Caki2 (cell line): ENCODE results near the gene IHH. TPM values are rescaled to one million over a fixed set of nuclear protein-coding genes. Genes with fewer than 3 reads are reported as not detected.

Source experiments
- DNase-seq: peaks from one replicate; pipeline ENCODE4 v3.0.0-alpha.2; 2015; ENCODE audit warnings: low read depth
- in situ Hi-C: cut with HindIII; loops from 2 replicates; pipeline ENCODE4 v1.10.0; 2016; ENCODE audit warnings: low sequenced_read_pairs, low pct_unique_long_range_greater_than_20kb, mixed read lengths
- total RNA-seq: library from RNA; depleted of rRNA; stranded (reverse); fragments of >200 nt; shearing (Covaris generic); gene quantifications from 2 replicates; pipeline ENCODE4 v1.2.3, GENCODE V29; 2014; ENCODE audit warnings: low replicate concordance

IHH gene
- total RNA-seq, 1 experiment from 2014 or later: not detected

DNA sequence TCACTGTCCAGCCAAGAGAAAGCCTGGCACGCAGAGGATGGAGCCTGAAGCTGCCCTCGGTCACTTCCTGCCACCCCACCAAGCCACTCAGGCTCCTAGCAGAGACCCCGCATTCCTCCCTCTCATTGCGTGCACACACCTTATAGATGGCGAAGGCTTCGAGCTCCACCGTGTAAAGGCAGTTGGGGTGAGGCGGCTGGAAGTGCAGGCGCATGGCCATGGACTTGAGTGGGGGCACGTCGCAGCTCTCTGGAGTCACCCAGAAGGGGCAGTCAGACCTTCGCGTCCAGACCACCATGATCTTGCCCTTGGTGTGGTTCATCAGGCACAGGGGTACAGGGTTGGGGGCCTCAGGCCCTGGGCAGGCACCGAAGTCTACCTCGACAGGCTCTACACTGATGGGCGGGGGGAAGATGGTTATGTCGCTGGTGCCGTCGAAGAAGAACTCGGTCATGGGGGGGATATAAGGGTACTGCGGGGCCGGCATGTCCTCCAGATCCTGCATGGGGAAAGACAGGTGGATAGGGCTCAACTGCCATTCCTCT lies 33.1 kb downstream of the IHH start:
- no peak for DNase-seq
- in situ Hi-C loops: no loop called here

DNA sequence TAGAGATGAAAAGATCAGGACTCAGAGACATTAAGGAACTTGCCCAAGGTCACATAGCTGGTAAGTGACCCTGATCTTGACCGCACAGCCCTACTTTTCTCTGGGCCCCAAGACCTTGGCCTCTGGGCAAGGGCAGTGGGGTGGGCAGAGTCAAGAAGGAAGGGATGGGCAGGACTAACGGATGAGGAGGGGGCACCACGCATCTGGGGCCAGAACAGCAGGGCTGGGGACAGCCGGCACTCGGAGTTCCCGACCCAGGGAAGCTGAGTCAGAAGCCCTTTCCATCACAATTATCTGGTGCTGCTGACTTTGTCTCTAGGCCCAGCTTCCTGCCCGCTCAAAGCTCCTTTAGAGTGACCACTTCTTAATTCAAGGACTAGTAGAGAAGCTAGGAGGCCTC lies 33.8 kb downstream of the IHH start:
- DNase-seq: no peak
- in situ Hi-C loops: no loop called here

DNA sequence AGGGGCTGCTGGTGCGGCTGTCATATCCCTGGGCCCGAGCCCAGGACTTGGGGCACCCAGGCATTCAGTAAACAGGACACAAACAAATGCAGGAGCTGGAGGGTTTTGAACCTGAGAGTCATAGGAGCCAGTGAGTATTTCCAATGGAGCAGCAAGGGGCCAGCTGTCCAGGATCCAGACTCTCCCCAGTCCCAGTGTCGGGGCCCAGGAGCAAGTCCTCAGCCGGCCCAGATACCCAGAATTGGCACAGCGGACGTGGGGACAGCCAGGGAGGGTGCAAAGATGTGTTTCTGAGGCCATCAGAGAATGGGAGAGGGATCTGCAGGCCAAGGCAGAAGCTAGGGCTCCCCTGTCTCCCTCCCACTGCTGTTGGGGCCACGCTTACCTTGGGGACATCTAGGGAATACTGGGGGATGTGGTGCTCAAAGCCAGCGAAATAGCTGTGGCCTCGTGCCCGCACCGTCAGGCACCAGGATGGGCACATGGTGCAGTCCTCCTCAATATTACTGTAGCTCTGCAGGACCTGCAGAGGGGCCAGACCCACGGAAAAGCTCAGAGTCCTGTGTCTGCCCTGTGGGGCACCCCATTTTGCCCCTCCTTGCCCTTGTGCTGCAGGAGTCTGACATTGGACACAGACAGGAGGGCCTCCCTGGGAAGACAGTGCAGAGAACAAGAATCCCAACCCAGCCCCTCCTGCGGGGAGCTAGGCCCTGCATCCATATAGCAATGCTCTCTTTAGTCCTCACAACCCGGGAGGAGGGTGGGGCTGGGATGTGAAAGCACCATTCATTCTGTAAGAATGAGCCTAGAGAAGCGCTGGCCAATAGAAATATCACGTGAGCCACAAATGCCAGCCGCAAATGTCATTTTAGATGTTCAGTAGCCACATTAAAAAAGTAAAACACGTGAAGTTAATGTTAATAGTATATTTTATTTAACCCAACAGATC lies 34.8 kb downstream of the IHH start:
- in situ Hi-C loops: no loop called here
- no peak for DNase-seq

DNA sequence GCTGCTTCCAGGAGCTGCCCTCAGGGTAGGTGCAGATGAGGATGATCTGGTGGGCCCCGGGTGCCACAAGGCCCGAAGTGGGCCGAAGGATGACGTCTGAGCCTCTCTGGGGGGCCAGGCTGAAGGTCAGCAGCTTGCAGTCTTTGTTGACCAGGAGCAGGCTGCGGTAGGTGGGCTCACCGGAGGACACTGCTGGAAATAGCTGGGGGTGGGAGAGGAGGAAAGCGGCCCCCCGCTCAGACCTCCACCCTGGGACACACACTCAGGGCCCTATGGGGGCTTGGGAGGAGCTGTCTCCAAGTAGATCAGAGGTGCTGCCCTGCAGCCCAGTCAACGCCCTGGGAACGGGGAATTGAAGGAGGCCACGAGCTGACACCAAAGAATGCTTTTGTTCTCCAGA lies 36.7 kb downstream of the IHH start:
- in situ Hi-C loops: no loop called here
- no peak for DNase-seq

DNA sequence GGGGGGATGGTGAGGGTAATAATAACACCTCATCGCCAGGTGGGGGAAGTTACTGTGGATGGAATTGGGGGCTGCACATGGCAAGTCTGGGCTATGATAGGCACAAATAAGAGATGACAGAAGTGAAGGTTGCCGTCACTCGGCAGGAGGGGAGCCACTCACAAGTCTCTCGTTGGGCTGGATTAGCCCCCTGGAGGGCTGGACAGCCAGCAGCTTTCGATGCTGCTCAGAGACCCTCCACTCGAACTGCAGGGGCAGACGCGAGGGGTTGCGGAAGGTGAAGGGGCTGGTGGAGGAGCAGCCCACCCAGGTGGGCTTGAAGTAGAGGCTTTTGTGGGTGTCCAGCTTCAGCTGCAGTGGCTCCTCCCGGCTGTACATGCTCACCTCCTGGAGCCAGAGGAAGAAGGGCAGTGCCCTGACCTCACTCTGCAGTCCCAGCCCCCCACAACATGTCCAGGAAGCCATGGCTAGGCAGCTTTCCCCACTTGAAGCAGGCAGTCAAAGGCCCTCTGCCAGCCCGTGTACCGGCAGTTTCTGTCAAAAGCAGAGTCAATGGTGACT lies 37.6 kb downstream of the IHH start:
- in situ Hi-C loops: no loop called here
- no peak for DNase-seq

DNA sequence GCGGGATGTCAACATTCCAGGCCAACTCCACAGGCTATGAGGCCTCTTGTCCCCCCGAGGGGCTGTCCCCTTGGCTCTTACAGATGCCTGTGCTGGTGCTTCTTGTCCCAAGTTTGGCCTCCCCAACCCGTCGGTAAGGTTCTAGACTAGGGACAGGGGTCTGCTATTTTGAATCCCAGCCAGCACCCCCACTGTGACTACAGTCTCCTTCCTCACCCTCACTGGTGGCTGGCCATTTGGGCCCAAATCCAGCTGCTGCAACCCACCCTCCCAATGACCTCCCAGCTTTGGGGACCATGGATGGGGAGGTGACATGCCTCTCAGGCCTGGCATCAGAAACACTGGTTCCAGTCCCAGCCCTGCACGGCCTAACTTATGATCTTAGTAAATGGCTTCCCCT lies 38.1 kb downstream of the IHH start:
- DNase-seq: no peak
- in situ Hi-C loops: no loop called here

DNA sequence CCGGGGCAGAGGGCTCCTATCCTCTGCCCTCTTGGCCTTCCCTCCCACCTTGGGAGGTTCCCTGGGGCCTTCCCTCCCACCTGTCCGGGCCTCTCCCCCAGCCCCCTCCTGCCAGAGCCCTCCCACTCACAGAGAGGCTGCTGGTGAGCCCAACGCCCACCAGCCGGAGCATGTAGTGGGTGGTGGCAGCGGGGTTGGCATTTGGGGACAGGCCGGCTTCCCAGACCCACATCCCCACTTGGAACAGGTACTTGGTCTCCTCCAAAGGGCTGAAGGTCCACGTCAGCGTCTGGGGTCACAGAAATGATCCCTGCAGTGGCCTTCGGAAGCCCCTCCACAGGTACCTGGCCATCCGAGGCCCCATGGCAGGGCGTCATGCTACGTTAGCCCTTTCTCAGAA lies 38.7 kb downstream of the IHH start:
- in situ Hi-C loops: no loop called here
- no peak for DNase-seq

DNA sequence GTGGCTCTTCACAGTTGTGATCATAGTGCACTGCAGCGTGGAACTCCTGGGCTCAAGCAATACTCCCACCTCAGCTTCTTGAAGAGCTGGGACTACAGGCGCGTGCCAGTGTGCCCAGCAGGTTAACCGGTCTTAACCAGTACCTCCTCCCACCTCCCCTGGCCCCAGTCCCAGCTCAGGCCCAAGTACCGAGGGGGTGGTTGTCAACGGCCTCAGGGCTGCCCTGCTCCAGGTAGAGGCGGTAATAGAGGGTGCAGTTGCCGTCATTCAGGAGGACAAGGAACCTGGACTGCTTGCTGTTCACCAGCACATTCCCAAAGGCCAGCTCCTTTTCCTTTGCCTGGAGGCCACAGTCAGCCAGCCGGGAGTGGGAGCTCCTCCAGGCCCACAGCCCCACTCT lies 39.1 kb downstream of the IHH start:
- DNase-seq: no peak
- in situ Hi-C loops: no loop called here

DNA sequence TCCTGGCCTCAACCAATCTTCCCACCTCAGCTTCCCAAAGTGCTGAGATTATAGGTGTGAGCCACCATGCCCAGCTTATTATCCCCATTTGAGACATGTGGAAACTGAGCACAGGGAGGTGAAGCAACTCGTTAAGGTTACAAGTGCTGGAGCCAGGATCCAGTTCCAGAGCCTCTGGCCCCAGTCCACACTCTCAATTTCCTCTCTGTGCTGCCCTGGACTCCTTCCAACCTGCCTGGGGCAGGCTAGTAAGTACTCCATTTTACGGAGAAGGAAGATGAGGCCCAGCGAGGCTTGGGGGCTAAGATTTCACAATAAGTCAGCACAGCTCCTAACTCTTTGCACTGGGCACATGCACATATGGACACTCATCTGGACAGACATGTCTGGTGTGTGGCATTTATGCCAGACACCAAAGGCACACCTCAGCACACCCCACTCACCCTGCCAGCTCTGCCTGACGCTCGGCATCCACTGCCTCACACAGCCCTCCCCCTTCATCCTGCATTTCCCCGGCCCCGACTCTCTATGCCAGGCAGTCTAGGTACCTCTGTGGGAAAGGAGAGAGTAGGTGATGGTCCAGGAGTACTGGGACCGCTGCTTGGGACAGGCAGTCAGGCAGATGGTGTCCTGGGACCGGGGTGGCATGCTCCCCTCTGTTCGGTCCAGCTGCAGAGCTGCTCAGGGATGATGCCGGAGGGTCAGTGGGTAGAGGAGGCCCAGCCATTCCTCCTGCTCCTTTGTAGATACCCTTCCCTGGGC lies 39.9 kb downstream of the IHH start:
- no peak for DNase-seq
- in situ Hi-C loops: no loop called here

DNA sequence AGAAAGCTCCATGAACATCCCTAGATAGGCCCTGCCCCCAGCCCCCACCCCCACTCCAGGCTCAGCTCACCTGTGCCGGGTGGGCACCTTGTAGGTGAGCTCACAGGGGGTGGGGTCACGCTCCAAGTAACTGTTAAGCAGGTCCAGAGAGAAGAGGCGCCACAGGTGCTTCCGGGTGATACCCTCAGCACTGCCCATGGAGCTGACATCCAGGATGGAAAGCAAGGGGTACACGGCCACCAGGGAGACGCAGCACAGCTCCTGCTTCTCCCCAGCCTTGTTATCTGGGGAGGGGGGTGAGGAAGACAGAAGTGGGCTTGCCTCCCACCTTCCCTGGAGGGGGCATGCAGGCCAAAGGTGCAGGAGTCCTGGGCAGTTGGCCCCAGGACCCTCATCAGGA lies 41.3 kb downstream of the IHH start:
- in situ Hi-C loops: no loop called here

DNA sequence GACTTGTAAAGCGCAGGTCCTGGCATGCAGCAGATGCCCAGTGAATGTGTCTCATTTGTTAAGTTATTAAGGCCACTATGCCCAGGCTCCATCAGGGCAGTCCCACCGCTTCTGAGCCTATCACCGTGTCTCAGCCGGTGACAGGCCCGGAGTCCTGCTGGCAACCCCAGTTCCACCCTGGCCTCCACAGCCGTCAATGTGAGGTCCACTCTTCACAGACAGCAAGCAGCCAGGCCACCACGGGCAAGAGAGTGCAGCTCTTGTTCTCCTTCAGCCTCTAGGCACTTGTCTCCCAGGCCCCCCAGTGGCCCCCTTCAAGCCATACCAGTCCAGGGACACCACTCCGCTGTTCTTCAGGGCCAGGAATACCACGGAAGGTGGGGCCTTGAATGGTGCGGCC lies 42.0 kb downstream of the IHH start:
- in situ Hi-C loops: no loop called here
- DNase-seq: no peak

More for the DNA sequence above, 41.3 kb downstream of the IHH start:
- DNase-seq: no peak

DNA sequence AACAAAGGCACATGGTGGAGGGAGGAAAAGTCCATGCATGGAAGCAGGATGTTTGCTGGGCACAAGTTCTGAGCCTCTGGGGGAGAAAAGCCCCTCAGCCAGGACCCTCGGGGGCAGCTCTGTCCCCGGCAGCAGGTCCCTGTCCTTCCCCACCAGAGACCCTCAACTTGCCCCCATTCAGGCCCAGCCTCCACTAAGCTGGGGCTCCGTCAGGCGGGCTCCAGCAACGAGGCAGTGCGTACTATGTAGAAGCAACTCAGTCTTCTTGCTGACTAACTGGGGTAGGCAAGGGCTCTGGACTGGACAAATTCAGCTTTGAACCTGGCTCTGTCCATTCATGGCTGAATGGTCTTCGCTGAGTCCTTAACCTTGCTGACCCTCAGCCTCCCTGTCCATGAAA lies 42.4 kb downstream of the IHH start:
- no peak for DNase-seq
- in situ Hi-C loops: no loop called here

DNA sequence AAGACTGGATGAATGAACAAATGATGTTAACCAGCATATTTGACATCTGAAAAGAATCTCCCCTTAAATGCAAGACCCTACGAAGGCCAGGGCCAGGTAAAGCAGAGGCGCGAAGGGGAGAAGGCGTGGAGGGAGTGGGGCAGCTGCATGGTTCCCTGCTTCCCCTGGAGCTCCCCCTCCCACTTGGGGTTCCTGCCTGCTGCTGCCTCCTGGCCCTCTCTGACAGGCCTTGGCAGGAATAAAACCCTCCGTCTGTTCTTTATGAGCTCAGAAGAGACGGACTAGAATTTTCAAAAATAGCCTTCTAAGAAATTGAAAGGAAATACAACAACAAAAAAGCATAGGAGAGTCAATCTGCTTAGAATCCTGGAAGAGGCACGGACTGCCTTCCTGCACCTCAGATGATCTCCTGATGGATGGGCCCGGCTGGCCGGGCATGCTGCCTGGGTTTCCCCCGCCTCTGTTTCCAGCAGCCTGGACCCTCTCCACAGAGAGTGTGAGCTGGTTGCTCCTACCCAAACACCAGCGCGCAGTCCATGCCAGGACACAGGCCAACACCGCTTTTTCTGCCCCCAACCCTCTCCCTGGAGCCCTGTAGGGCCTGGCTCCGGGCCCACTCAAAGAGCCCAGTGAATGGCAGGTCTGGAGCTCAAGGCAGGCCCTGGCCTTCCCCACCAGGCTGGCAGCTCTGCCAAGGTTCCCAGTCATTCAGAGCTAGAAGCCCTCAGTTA lies 43.4 kb downstream of the IHH start:
- in situ Hi-C loops: no loop called here
- DNase-seq: no peak

DNA sequence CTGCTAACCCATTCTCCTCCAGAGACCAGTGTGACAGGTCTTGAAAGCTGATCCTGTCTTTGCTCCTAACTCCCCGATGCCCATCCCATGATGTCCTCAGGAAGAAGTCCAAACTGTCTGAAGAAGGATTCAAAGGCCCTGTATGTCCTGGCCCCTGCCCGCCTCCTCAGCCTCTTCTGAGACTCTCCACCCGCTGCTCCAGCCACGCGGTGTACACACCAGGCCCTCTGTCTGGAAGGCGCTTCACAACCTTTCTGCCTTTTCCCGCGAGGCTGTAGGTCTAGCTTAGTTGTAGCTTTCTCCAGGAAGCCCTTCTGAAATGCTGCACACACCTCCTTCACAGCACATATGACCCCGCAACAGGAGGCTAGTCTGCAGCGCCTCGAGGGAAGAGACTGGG lies 44.0 kb downstream of the IHH start:
- in situ Hi-C loops: no loop called here

DNA sequence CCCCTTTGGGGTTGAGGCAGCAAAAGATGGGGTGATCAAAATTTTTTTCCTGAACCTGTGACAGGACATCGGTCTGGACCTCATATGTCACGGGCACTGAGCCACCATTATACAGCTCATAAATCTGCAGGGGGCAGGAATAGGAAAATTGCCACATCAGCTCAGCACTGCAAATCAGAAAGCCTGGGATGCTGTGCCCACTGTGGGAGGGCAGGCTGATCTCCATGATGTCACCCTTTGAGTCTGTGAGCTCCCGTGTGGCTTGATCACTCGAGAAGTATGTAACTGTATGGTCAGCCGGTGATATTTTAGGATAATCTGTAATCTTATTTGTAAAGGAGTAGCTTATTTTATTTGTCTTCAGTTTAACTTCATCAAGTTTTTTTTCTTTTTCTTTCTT lies 49.8 kb downstream of the IHH start:
- no peak for DNase-seq
- in situ Hi-C loops: no loop called here

More for the DNA sequence above, 44.0 kb downstream of the IHH start:
- DNase-seq: no peak

DNA sequence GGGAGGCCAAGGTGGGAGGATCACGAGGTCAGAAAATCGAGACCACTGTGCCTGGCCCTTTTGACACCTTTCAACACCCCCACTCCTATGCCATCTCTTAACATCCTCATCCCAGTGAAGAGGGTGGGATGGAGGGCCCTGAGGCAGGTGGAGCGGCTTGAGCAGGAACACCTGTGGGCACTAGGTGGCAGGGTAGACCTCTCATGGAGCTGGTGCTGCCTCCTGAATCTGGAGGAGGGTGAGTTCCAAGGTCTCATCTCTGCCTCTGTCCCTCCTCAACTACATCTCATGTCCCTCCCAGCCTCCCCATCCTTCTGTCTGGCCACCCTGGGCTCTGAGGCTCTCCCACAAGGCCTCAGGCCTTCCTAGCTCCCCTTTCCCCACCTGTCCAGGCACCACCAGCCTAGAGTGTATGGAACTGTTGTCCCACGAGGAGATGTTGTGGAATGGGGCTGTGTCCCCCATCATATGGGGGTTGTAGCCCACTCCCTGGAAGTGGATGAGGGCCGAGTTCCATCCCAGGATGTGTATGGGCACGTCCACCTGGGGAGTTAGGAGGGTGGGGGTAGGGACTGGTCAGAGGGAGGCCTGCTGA lies 50.5 kb downstream of the IHH start:
- DNase-seq: no peak
- in situ Hi-C loops: no loop called here

DNA sequence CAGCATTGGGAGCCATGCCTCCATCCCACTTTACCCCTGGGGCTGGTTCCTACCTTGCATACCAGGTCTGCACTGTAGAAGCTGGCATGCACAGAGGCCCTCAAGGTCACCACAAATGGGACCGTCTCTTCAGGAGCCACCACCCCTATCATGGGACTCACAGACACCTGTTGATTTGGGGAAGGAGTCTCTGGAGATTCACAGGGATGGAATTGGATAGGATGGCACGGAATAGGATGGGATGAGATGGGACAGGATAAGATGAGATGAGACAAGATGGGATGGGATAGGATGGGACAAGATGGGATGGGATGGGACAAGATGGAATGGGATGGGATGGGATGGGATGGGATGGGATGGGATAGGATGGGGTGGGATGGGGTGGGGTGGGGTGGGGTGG lies 51.4 kb downstream of the IHH start:
- no peak for DNase-seq
- in situ Hi-C loops: no loop called here
